Esophagus (tissue), 2 donors: Measurements from ENCODE around the gene MN1. TPM values are rescaled to one million over a fixed set of nuclear protein-coding genes. Genes with fewer than 3 reads are reported as not detected.

Source experiments
- H3K27ac ChIP-seq, 2 donors: one replicate each; pipeline ENCODE4 v1.5.1; 2013; ENCODE audit warnings: low read depth in 2 of 2, mild to moderate bottlenecking in 2 of 2, inconsistent platforms in 1 of 2, low read length in 1 of 2, moderate library complexity in 1 of 2
- H3K27me3 ChIP-seq, 2 donors: one replicate each; pipeline ENCODE4 v1.6.1; 2013; ENCODE audit warnings: low read length in 2 of 2, control low read depth in 1 of 2, mild to moderate bottlenecking in 1 of 2; ENCODE audit not compliant: insufficient read depth in 2 of 2, control insufficient read depth in 1 of 2
- H3K36me3 ChIP-seq, 2 donors: one replicate each; pipeline ENCODE4 v1.6.1; 2013; ENCODE audit warnings: low read length in 1 of 2; ENCODE audit not compliant: control insufficient read depth in 2 of 2, insufficient read depth in 2 of 2
- H3K4me1 ChIP-seq, 2 donors: one replicate each; pipeline ENCODE4 v1.6.1; 2013; ENCODE audit warnings: low read length in 1 of 2; ENCODE audit not compliant: control insufficient read depth in 2 of 2, insufficient read depth in 2 of 2
- H3K4me3 ChIP-seq, 2 donors: one replicate each; pipeline ENCODE4 v1.5.1; 2013; ENCODE audit warnings: low read length in 2 of 2, mild to moderate bottlenecking in 2 of 2, low read depth in 1 of 2, moderate library complexity in 1 of 2
- H3K9me3 ChIP-seq, 2 donors: one replicate each; pipeline ENCODE4 v1.6.1; 2013; ENCODE audit warnings: mild to moderate bottlenecking in 2 of 2, low read depth in 1 of 2, low read length in 1 of 2, moderate library complexity in 1 of 2; ENCODE audit not compliant: control insufficient read depth in 2 of 2, insufficient read depth in 1 of 2
- WGBS, 2 donors: extraction: QIAGEN DNeasy Blood & Tissue Kit; methylation state at CpG; one replicate each; pipeline ENCODE4 v1.1.7; 2013; 5-methylcytosine and 5-hydroxymethylcytosine counted together
- polyA plus RNA-seq, 2 donors: library from polyadenylated mRNA; stranded (reverse); fragments of 200-250 nt; gene quantifications; one replicate each; pipeline ENCODE4 v1.2.3, GENCODE V29; 2013
- donor health status: healthy with polysubstance abuse.
- donor health status: Bipolar disorder and iron deficiency.

Gene MN1
- polyA plus RNA-seq, 2 donors = 0.94 to 1.5 TPM

DNA sequence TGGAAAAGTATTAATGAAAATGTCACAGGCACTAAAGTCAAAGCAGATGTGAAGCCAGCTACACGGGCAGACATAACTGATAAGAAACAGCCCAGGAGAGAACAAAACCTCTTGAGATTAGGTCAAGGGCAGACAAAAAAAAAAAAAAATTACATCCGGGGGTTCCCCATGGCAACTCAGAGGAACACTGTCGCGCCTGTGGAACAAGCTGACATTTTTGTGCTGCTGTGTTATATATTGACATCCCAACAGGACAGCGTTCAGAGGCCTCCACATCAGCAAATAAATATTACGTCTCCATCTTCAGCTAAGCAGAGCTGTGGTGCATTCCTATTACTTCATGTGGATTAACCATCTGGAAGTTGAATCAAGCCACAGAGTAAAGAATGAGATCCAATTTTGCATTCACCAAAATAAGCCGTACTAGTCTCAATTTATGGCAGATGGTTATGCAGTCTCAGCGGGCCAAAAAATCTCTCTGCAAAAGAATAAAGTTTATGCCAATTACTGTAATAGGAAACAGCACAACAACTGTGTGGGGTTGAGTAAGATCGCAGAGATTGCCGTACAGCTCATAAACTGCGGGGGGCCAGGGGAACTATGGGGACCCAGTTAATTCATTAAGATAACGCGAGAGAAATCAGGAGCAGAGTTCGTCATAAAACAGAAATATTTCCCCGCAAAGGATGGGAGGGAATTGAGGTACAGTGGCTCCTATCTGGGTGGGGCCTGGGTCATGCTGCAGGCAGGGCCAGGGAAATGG, 41.3 kb upstream of the MN1 start:
- Histone ChIP-seq H3K4me1 (peaks cover 0 to 3% of the 10 kb centered on the region in 2 donors), H3K4me3 (no peak overlapping the region), H3K27ac (no peak overlapping the region), H3K36me3 (peaks cover 0 to 3% of the 10 kb centered on the region in 2 donors), H3K27me3 (no peaks in the 10 kb centered on the region), H3K9me3 (no peaks in the 10 kb centered on the region)
- 76 to 78% methylated on average over 15 of the region's 15 CpGs for WGBS, 2 donors

GRCh38 chr22:27842201-27842600, 40.6 kb upstream of the MN1 start:
- Histone ChIP-seq H3K4me3 (no peak overlapping the region), H3K27me3 (no peaks in the 10 kb centered on the region), H3K27ac (no peak overlapping the region), H3K9me3 (no peaks in the 10 kb centered on the region), H3K36me3 (peaks cover 0 to 3% of the 10 kb centered on the region in 2 donors), H3K4me1 (peaks cover 0 to 3% of the 10 kb centered on the region in 2 donors)
- WGBS, 2 donors = 89 to 100% methylated on average over 1 of the region's 1 CpG

- Histone ChIP-seq H3K27ac (no peak overlapping the region), H3K27me3 (no peaks in the 10 kb centered on the region), H3K9me3 (no peaks in the 10 kb centered on the region), H3K4me3 (no peak overlapping the region), H3K4me1 (peaks cover 0 to 3% of the 10 kb centered on the region in 2 donors), H3K36me3 (no peaks in the 10 kb centered on the region)
- WGBS, 2 donors = 93 to 94% methylated on average over 7 of the region's 7 CpGs
These were observed 38.9 kb upstream of the MN1 start for GRCh38 chr22:27840436-27840835.

GRCh38 chr22:27839057-27839660, 37.6 kb upstream of the MN1 start:
- no peaks in the 10 kb centered on the region for H3K9me3 ChIP-seq
- no peak overlapping the region for H3K27ac ChIP-seq
- H3K4me3 ChIP-seq = no peak overlapping the region
- H3K36me3 ChIP-seq = no peaks in the 10 kb centered on the region
- WGBS, 2 donors = 87 to 93% methylated on average over 13 of the region's 13 CpGs
- H3K27me3 ChIP-seq = no peaks in the 10 kb centered on the region
- H3K4me1 ChIP-seq = peaks cover 0 to 3% of the 10 kb centered on the region in 2 donors

DNA sequence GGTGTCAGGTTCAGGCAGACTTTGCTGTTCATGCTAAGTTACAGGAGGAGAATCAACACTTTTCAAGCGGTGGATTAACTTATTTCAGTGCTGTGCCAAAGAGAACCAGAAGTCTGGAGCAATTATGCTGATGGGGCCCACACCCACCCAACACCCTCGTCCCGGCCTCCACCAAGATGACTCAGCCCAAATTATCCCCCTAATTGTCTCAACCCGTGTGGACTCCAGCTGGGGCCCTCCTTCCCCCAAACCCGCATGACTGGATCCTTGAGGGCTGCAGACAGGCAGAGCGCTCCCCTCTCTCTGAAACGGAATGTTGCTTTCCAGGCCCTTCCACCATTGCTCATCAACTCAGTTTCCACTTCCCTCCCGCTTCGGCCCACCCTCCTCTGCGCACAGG, 34.6 kb upstream of the MN1 start:
- Histone ChIP-seq H3K9me3 (no peaks in the 10 kb centered on the region), H3K27ac (no peak overlapping the region), H3K36me3 (no peaks in the 10 kb centered on the region), H3K27me3 (no peaks in the 10 kb centered on the region), H3K4me1 (peaks cover 0 to 3% of the 10 kb centered on the region in 2 donors), H3K4me3 (no peak overlapping the region)
- WGBS, 2 donors = 65 to 69% methylated on average over 10 of the region's 10 CpGs

GRCh38 chr22:27835446-27835845, 33.9 kb upstream of the MN1 start:
- Histone ChIP-seq H3K36me3 (no peaks in the 10 kb centered on the region), H3K27ac (no peak overlapping the region), H3K4me1 (peaks cover 0 to 2% of the 10 kb centered on the region in 2 donors), H3K4me3 (no peak overlapping the region), H3K9me3 (no peaks in the 10 kb centered on the region), H3K27me3 (no peaks in the 10 kb centered on the region)
- WGBS, 2 donors = 84 to 85% methylated on average over 6 of the region's 6 CpGs

DNA sequence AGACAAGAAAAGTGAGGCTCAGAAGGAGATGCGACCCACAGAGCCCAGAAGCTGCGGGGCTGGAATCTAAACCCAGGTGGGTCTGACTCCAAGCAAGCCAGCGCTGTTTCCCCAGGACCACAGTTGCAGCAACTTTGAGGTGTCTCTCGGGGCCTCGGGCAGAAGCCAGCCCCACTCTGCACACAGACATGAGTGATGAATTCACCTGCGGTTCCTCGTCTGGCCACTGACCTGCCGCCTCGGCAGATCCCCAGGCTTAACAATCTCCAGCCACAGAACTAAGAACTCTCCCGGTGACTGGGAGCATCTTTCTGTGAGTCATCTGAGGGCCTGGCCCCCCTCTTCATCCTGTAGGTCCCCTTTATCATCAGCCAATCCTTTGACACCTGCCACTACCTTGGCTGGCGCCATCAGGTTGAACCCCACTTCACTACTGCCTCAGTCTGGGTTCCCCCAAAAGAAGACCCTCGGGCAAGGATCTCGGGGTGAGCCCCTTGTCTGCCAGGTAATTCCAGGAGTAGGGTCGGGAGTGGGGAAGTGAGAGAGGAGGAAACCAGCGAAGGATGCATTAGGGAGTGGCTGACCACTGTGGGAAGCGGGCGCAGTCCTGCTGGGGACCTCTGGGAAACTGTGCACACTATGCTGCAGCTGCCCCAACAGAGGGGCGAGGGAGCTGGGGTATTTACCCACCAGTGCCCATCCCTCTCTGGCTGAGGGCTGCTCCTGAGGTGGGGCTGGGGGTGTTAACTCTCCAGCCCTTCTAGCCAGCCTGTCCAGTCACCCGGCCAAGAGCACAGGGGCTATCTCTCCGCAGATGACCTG, 33.0 kb upstream of the MN1 start:
- H3K4me3 ChIP-seq = no peak overlapping the region
- WGBS, 2 donors = 91 to 92% methylated on average over 20 of the region's 20 CpGs
- no peaks in the 10 kb centered on the region for H3K4me1 ChIP-seq
- H3K9me3 ChIP-seq = no peaks in the 10 kb centered on the region
- no peaks in the 10 kb centered on the region for H3K36me3 ChIP-seq
- no peaks in the 10 kb centered on the region for H3K27me3 ChIP-seq
- no peak overlapping the region for H3K27ac ChIP-seq

DNA sequence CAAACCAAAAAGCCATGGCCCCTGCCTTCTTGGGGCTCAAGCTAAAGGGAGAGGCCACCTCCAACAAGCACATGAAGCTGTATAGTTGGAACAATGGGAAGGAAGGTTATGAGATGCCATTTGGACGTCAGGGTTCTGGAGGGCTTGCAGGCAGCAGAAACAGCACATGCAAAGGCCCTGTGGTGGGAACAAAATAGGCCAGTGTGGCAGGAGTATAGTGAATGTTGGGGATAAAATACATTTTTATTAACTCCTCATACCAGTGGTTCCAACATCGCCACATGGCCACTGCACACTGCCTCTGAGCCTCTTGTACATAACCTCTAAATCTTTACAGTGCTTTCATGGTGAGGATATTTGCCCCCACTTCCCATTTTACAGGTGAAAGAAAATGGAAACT, 32.2 kb upstream of the MN1 start:
- WGBS, 2 donors = 80 to 93% methylated on average over 2 of the region's 2 CpGs
- no peak overlapping the region for H3K27ac ChIP-seq
- no peaks in the 10 kb centered on the region for H3K36me3 ChIP-seq
- H3K27me3 ChIP-seq = no peaks in the 10 kb centered on the region
- H3K4me1 ChIP-seq = no peaks in the 10 kb centered on the region
- H3K4me3 ChIP-seq = no peak overlapping the region
- no peaks in the 10 kb centered on the region for H3K9me3 ChIP-seq

- no peaks in the 10 kb centered on the region for H3K27me3 ChIP-seq
- H3K27ac ChIP-seq = no peak overlapping the region
- H3K36me3 ChIP-seq = no peaks in the 10 kb centered on the region
- WGBS, 2 donors = 93% methylated on average over 7 of the region's 7 CpGs
- H3K9me3 ChIP-seq = no peaks in the 10 kb centered on the region
- no peak overlapping the region for H3K4me3 ChIP-seq
- H3K4me1 ChIP-seq = no peaks in the 10 kb centered on the region
These were observed 31.1 kb upstream of the MN1 start for GRCh38 chr22:27832606-27833005.
